ENCODE data around the gene KLHL29. TPM values are rescaled to one million over a fixed set of nuclear protein-coding genes. Genes with fewer than 3 reads are reported as not detected.
A peak's percentile ranks its signal among the peaks of the same experiment; 100 is the strongest.

Gene KLHL29
- total RNA-seq, 1 experiment from 2014 or later, result 7.7 TPM

- Histone ChIP-seq H3K27me3 (ENCODE audit: control insufficient read depth, insufficient read depth, low read length) (no peaks in the 10 kb centered on the region), H3K27ac (ENCODE audit: low read length) (no peak overlapping the region), H3K4me3 (ENCODE audit: low read depth in 2 of 2, low read length in 2 of 2) (no peak overlapping the region), H3K4me1 (ENCODE audit: control insufficient read depth, insufficient read depth, low read length) (no peaks in the 10 kb centered on the region), H3K9me3 (ENCODE audit: control insufficient read depth, insufficient read depth, low read depth, low read length) (no peaks in the 10 kb centered on the region), H3K36me3 (ENCODE audit: control insufficient read depth, insufficient read depth, low read length) (no peaks in the 10 kb centered on the region)
- DNase-seq (ENCODE audit: low read depth, low spot score) (no peak), ATAC-seq (no peak)
- BruUV-seq (replicated peaks), result TSS peak; percentile 63
- intact Hi-C loops (cut with micrococcal nuclease; ENCODE audit: unreplicated experiment), result no loop called here
- ChIA-PET CTCF (no interaction called here), POLR2A (interaction anchor here (0.5 kb wide), 1 partner anchor 60 kb away, joined by 3 read pairs; no protein-coding TSS in a partner anchor)
- TF ChIP-seq TCF7L2 (IDR thresholded peaks at IDR 0.05; ENCODE audit: low read depth, low read length) (no peak), POLR2AphosphoS5 (IDR thresholded peaks at IDR 0.05; ENCODE audit: low read depth, low read length) (no peak), CTCF (IDR thresholded peaks at IDR 0.05) (no peak), SIN3A (IDR thresholded peaks at IDR 0.05; ENCODE audit: borderline replicate concordance, insufficient read depth, low read depth, low read length) (no peak)
- TF ChIP-seq, protein P1, sequence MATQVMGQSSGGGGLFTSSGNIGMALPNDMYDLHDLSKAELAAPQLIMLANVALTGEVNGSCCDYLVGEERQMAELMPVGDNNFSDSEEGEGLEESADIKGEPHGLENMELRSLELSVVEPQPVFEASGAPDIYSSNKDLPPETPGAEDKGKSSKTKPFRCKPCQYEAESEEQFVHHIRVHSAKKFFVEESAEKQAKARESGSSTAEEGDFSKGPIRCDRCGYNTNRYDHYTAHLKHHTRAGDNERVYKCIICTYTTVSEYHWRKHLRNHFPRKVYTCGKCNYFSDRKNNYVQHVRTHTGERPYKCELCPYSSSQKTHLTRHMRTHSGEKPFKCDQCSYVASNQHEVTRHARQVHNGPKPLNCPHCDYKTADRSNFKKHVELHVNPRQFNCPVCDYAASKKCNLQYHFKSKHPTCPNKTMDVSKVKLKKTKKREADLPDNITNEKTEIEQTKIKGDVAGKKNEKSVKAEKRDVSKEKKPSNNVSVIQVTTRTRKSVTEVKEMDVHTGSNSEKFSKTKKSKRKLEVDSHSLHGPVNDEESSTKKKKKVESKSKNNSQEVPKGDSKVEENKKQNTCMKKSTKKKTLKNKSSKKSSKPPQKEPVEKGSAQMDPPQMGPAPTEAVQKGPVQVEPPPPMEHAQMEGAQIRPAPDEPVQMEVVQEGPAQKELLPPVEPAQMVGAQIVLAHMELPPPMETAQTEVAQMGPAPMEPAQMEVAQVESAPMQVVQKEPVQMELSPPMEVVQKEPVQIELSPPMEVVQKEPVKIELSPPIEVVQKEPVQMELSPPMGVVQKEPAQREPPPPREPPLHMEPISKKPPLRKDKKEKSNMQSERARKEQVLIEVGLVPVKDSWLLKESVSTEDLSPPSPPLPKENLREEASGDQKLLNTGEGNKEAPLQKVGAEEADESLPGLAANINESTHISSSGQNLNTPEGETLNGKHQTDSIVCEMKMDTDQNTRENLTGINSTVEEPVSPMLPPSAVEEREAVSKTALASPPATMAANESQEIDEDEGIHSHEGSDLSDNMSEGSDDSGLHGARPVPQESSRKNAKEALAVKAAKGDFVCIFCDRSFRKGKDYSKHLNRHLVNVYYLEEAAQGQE (IDR thresholded peaks at IDR 0.05; ENCODE audit: insufficient read depth in 1 of 2, low read depth in 2 of 2, low read length in 1 of 2), result no peak
- in situ Hi-C loops (cut with HindIII; ENCODE audit: low pct_unique_long_range_greater_than_20kb, low sequenced_read_pairs), result no loop called here
Measured at GRCh38 chr2:23694058-23695045, 309.4 kb downstream of the KLHL29 start.

GRCh38 chr2:23695214-23695889, 310.4 kb downstream of the KLHL29 start:
- POLR2A ChIA-PET, result no interaction called here
- H3K36me3 ChIP-seq (ENCODE audit: control insufficient read depth, insufficient read depth, low read length), result no peaks in the 10 kb centered on the region
- TF ChIP-seq, protein P1 (IDR thresholded peaks at IDR 0.05; ENCODE audit: insufficient read depth in 1 of 2, low read depth in 2 of 2, low read length in 1 of 2), result no peak
- TF ChIP-seq SIN3A (IDR thresholded peaks at IDR 0.05; ENCODE audit: borderline replicate concordance, insufficient read depth, low read depth, low read length) (no peak), TCF7L2 (IDR thresholded peaks at IDR 0.05; ENCODE audit: low read depth, low read length) (no peak)
- no peaks in the 10 kb centered on the region for H3K4me1 ChIP-seq (ENCODE audit: control insufficient read depth, insufficient read depth, low read length)
- H3K27me3 ChIP-seq (ENCODE audit: control insufficient read depth, insufficient read depth, low read length), result no peaks in the 10 kb centered on the region
- no peak overlapping the region for H3K4me3 ChIP-seq (ENCODE audit: low read depth in 2 of 2, low read length in 2 of 2)
- H3K9me3 ChIP-seq (ENCODE audit: control insufficient read depth, insufficient read depth, low read depth, low read length), result no peaks in the 10 kb centered on the region
- no peak overlapping the region for H3K27ac ChIP-seq (ENCODE audit: low read length)
- in situ Hi-C loops (cut with HindIII; ENCODE audit: low pct_unique_long_range_greater_than_20kb, low sequenced_read_pairs) (no loop called here), intact Hi-C loops (cut with micrococcal nuclease; ENCODE audit: unreplicated experiment) (no loop called here)
- BruUV-seq (replicated peaks), result no TSS peak
- CTCF ChIA-PET, result no interaction called here
- DNase-seq (ENCODE audit: low read depth, low spot score) (no peak), ATAC-seq (no peak)

Measured in Panc1 (cell line).